K562 (cell line): Measurements from ENCODE around the gene NAPA. TPM values are rescaled to one million over a fixed set of nuclear protein-coding genes. Genes with fewer than 3 reads are reported as not detected.

Source experiments
- DLX4 ChIP-seq: fragments of 250-450 bp; sonication (Bioruptor Pico); IDR thresholded peaks from 2 replicates; pipeline ENCODE4 v1.6.1; 2021; ENCODE audit warnings: mild to moderate bottlenecking
- GABPA ChIP-seq: fragments of 200-800 bp; sonication (Bioruptor generic); conservative IDR thresholded peaks from 2 replicates; pipeline ENCODE4 v1.6.1; 2016; ENCODE audit warnings: low read depth, missing genetic modification characterization, missing compliant biosample characterization
- GABPB2 ChIP-seq: fragments of 250-450 bp; sonication (Bioruptor Pico); conservative IDR thresholded peaks from 2 replicates; pipeline ENCODE4 v1.5.1; 2021; ENCODE audit warnings: mild to moderate bottlenecking
- MAX ChIP-seq: sonication (generic); formaldehyde crosslinking; IDR thresholded peaks from 2 replicates; pipeline ENCODE4 v1.9.0; 2022; ENCODE audit warnings: mild to moderate bottlenecking, missing genetic modification reagents
- PATZ1 ChIP-seq: fragments of 250-450 bp; sonication (Bioruptor Pico); IDR thresholded peaks from 2 replicates; pipeline ENCODE4 v1.5.0; 2020; ENCODE audit warnings: mild to moderate bottlenecking, borderline replicate concordance
- RUNX1 ChIP-seq: sonication (generic); IDR thresholded peaks from 2 replicates; pipeline ENCODE4 v1.6.1; 2016; ENCODE audit warnings: antibody characterized with exemption, low read depth
- SAFB2 ChIP-seq: fragments of 200-400 bp; formaldehyde crosslinking; IDR thresholded peaks from 2 replicates; pipeline ENCODE4 v1.6.1; 2018; ENCODE audit warnings: borderline replicate concordance, low read length, low read depth, moderate library complexity; ENCODE audit not compliant: severe bottlenecking
- TBL1XR1 ChIP-seq, 2 experiments: IDR thresholded peaks; 2 replicates each; pipeline ENCODE4 v1.6.1; 2012; ENCODE audit warnings: improper control_type of control experiment in 2 of 2, low read length in 2 of 2, mild to moderate bottlenecking in 1 of 2
- ZMIZ1 ChIP-seq, 2 experiments: fragments of 150-350 bp in 1 of 2; IDR thresholded peaks; 2 replicates each; pipeline ENCODE4 v1.6.1; 2012 to 2016; ENCODE audit warnings: low read depth in 2 of 2, low read length in 2 of 2, mild to moderate bottlenecking in 1 of 2, moderate library complexity in 1 of 2
- ZNF140 ChIP-seq: fragments of 250-450 bp; sonication (Bioruptor Pico); IDR thresholded peaks from 2 replicates; pipeline ENCODE4 v1.8.0; 2021; ENCODE audit warnings: moderate library complexity, mild to moderate bottlenecking, inconsistent platforms
- ZNF165 ChIP-seq: fragments of 250-450 bp; sonication (Bioruptor Pico); IDR thresholded peaks from 2 replicates; pipeline ENCODE4 v1.4.0; 2020; ENCODE audit warnings: borderline replicate concordance
- ZNF311 ChIP-seq: fragments of 250-450 bp; sonication (Bioruptor Pico); IDR thresholded peaks from 2 replicates; pipeline ENCODE4 v1.4.0; 2020; ENCODE audit warnings: mild to moderate bottlenecking, moderate library complexity
- ZNF511 ChIP-seq: sonication (generic); formaldehyde crosslinking; IDR thresholded peaks from 2 replicates; pipeline ENCODE4 v1.8.0; 2022; ENCODE audit warnings: mild to moderate bottlenecking, missing genetic modification reagents
- ZNF740 ChIP-seq, 3 experiments: fragments of 200-800 bp in 1 of 3; sonication (Bioruptor generic) in 1 of 3; sonication (generic) in 1 of 3; formaldehyde crosslinking in 1 of 3; IDR thresholded peaks; 2 replicates each; pipeline versions ENCODE4 v1.6.1 to v1.8.0; 2016 to 2022; ENCODE audit warnings: mild to moderate bottlenecking in 2 of 3, missing compliant biosample characterization in 2 of 3, missing genetic modification characterization in 2 of 3, missing genetic modification reagents in 1 of 3
- polyA plus RNA-seq, 8 experiments: library from polyadenylated mRNA; depleted of rRNA in 4 of 8; stranded (reverse) in 5 of 8; unstranded in 3 of 8; fragments of >200 nt; fragmentation: Nextera tagmentation in 2 of 8; fragmentation: Illumina TruSeq in 1 of 8; extraction: Ambion mirVana in 2 of 8; extraction: Trizol in 1 of 8; gene quantifications; 2 replicates each; pipeline versions ENCODE4 v1.2.1 to v1.2.3, GENCODE V29; 2011 to 2014; ENCODE audit warnings: inconsistent platforms in 1 of 8, missing spikeins in 1 of 8
- total RNA-seq, 7 experiments: library from RNA; depleted of rRNA in 6 of 7; stranded (reverse); fragments of >200 nt in 6 of 7; fragmentation: Illumina TruSeq in 2 of 7; extraction: Trizol in 2 of 7; gene quantifications; 2 replicates each; pipeline versions ENCODE4 v1.2.1 to v1.2.3, GENCODE V29; 2011 to 2021; ENCODE audit warnings: low replicate concordance in 1 of 7

The NAPA gene
- total and polyA plus RNA-seq, 9 of the 15 experiments (the other 6 are each of a cell fraction or from before 2014, with no cell fraction given), result 5.4 to 98.6 (median 77.5) TPM

GRCh38 chr19:47483800-47484690, 30.8 kb downstream of the NAPA start, which contains the start of gene KPTN (continued):
- TF ChIP-seq ZNF740 (CRISPR knock-in tag; IDR thresholded peaks at IDR 0.05) (no peak; the same call in 1 of the 2 replicates), ZNF740 (tag; IDR thresholded peaks at IDR 0.05) (no peak), ZNF511 (CRISPR knock-in tag) (peak; percentile 79), ZNF140 (CRISPR knock-in tag) (no peak), ZMIZ1 (IDR thresholded peaks at IDR 0.05; ENCODE audit: low read depth in 2 of 2, low read length in 2 of 2) (no peak; a peak in 1 of 4 replicates), GABPB2 (CRISPR knock-in tag) (no peak), PATZ1 (CRISPR knock-in tag) (no peak), ZNF311 (CRISPR knock-in tag) (0 out of 2 replicates have a peak, but pooled peaks have one; percentile 13), ZNF165 (no peak), SAFB2 (no peak), GABPA (peak; percentile 64), DLX4 (no peak), RUNX1 (0 out of 2 replicates have a peak, but pooled peaks have one; percentile 66), MAX (CRISPR knock-in tag) (peak; percentile 71), TBL1XR1 (IDR thresholded peaks at IDR 0.05; ENCODE audit: low read length in 2 of 2) (peak in 1 of 2 experiments; percentile 89; a peak in 2 of 4 replicates)
